Activated CD4-positive, alpha-beta T cell treated with anti-CD3 and anti-CD28 coated beads, Interleukin-2, amount 50 U/mL, for 48 hours (primary cell): Measurements from ENCODE around the gene NADK.
"Not testable (repeated sequence)": the region's sequence is repeated elsewhere in the genome, so short reads cannot be mapped to it uniquely, and the experiment has no call there.

Source experiments
- DNase-seq, 2 experiments: peaks; one replicate each; pipeline ENCODE4 v3.0.0-alpha.2; 2020

Gene NADK

DNA sequence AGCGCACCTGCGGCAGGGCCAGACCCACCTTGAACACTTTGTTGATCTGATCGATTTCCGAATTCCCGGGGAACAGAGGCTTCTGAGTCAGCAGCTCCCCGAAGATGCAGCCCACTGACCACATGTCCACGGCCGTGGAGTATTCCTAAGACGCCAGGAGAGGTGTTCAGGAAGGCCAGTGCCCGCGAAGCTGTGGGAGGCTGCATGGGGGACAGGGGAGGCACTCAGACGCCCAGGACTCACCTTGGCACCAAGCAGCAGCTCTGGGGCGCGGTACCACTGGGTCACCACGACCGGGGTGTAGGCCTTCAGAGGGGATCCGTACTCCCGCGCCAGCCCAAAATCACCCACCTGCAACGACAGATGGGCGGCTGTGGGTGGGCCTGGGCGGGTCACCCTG is 74.5 kb downstream of the NADK start:
- no peak for DNase-seq

DNA sequence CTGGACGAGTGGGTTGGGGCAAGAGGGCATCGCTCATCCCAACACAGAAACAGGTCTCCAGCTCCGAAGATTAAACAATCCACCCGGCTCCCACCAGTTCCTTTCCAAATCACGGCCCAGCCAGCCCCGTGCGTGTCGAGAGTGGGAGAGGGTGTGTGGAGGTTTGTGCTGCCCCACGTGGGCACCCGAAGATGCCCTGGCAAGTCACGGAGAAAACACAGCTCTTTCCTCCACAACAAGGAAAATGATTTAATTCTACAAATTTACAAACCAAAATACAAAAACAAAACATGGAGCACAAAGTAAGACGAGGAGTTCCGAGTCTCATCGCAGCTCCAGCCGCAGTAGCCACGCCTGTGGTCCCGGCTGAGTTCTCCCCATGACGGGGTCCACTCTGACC is 75.8 kb downstream of the NADK start:
- DNase-seq: not testable (repeated sequence)
